Progenitor cell of endocrine pancreas (in vitro differentiated cells): ENCODE measurements around the gene ZNF701. TPM values are rescaled to one million over a fixed set of nuclear protein-coding genes. Genes with fewer than 3 reads are reported as not detected.
"Not testable (repeated sequence)": the region's sequence is repeated elsewhere in the genome, so short reads cannot be mapped to it uniquely, and the experiment has no call there.

ENCODE experiments used
- DNase-seq: peaks from one replicate; pipeline ENCODE4 v3.0.0; 2021; ENCODE audit warnings: low spot score; ENCODE audit not compliant: unreplicated experiment
- H3K27ac Mint-ChIP-seq: 2 replicates; pipeline ENCODE4 v1.8.0; 2021; ENCODE audit warnings: mild to moderate bottlenecking, moderate library complexity, mixed read lengths
- H3K27me3 Mint-ChIP-seq: 2 replicates; pipeline ENCODE4 v1.8.0; 2021; ENCODE audit warnings: mixed read lengths
- H3K36me3 Mint-ChIP-seq: 2 replicates; pipeline ENCODE4 v1.8.0; 2022; ENCODE audit warnings: mixed read lengths; ENCODE audit not compliant: insufficient read depth
- H3K4me1 Mint-ChIP-seq: 2 replicates; pipeline ENCODE4 v1.8.0; 2021; ENCODE audit warnings: low read depth, mixed read lengths
- H3K4me3 Mint-ChIP-seq: 2 replicates; pipeline ENCODE4 v1.8.0; 2021; ENCODE audit warnings: low read depth, mild to moderate bottlenecking, moderate library complexity, mixed read lengths
- H3K9me3 Mint-ChIP-seq: 2 replicates; pipeline ENCODE4 v1.8.0; 2021; ENCODE audit warnings: low read depth, mixed read lengths
- total RNA-seq: library from RNA; stranded (reverse); gene quantifications from 2 replicates; pipeline ENCODE4 v1.2.1, GENCODE V29; 2021
- TF ChIP-seq, protein P1 (sequence below): fragments of 200-600 bp; sonication (generic); IDR thresholded peaks from one replicate; pipeline ENCODE4 v1.5.0; 2021; ENCODE audit warnings: antibody characterized with exemption, mild to moderate bottlenecking; ENCODE audit not compliant: unreplicated experiment

ZNF701 gene
- total RNA-seq, 1 donor from 2014 or later, result 34.7 TPM

DNA sequence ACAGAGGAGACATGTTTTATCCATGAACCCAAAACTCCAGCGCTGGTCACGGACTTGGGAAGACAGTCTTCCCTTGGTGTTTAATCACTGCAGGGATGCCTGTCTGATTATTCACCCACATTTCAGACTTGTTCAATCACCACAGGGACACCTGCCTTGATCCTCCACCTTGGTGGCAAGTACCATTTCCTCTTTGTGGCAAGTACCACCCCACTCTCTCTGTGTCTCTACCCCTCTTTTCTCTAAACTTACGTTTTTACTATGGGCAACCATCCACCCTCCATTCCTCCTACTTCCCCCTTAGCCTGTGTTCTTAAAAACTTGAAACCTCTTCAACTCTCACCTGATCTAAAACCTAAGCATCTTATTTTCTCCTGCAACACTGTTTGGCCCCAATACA lies 51.3 kb downstream of the ZNF701 start:
- DNase-seq, result no peak
- no peaks in the 10 kb centered on the region for H3K4me1 Mint-ChIP-seq
- H3K4me3 Mint-ChIP-seq, result no peak overlapping the region
- H3K27ac Mint-ChIP-seq, result peak overlapping the region; percentile 8
- H3K9me3 Mint-ChIP-seq, result peaks cover 4% of the 10 kb centered on the region
- peaks cover 18% of the 10 kb centered on the region for H3K36me3 Mint-ChIP-seq
- TF ChIP-seq, protein P1, sequence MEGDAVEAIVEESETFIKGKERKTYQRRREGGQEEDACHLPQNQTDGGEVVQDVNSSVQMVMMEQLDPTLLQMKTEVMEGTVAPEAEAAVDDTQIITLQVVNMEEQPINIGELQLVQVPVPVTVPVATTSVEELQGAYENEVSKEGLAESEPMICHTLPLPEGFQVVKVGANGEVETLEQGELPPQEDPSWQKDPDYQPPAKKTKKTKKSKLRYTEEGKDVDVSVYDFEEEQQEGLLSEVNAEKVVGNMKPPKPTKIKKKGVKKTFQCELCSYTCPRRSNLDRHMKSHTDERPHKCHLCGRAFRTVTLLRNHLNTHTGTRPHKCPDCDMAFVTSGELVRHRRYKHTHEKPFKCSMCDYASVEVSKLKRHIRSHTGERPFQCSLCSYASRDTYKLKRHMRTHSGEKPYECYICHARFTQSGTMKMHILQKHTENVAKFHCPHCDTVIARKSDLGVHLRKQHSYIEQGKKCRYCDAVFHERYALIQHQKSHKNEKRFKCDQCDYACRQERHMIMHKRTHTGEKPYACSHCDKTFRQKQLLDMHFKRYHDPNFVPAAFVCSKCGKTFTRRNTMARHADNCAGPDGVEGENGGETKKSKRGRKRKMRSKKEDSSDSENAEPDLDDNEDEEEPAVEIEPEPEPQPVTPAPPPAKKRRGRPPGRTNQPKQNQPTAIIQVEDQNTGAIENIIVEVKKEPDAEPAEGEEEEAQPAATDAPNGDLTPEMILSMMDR, result no peak
- H3K27me3 Mint-ChIP-seq, result no peaks in the 10 kb centered on the region

DNA sequence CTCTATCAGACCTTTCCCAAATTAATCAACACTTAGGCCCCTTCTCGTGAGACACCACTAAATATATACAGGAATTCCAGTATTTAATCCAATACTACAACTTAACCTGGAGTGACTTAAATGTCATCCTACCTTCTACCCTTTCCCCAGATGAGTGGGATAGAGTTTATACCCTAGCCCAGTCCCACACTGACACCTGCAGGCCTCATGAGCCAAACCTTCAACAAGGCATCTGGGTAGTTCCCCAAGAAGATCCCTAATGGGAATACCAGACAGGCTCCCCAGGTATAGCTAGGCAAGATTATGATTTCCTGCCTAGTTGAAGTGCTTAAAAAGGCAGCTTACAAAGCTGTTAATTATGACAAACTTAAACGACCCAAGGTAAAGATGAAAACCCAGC lies 52.2 kb downstream of the ZNF701 start:
- H3K36me3 Mint-ChIP-seq, result peaks cover 12% of the 10 kb centered on the region
- no peaks in the 10 kb centered on the region for H3K27me3 Mint-ChIP-seq
- H3K4me1 Mint-ChIP-seq, result no peaks in the 10 kb centered on the region
- no peak for DNase-seq
- H3K9me3 Mint-ChIP-seq, result no peaks in the 10 kb centered on the region
- no peak overlapping the region for H3K4me3 Mint-ChIP-seq
- TF ChIP-seq, protein P1, result peak; percentile 41
- H3K27ac Mint-ChIP-seq, result no peak overlapping the region

DNA sequence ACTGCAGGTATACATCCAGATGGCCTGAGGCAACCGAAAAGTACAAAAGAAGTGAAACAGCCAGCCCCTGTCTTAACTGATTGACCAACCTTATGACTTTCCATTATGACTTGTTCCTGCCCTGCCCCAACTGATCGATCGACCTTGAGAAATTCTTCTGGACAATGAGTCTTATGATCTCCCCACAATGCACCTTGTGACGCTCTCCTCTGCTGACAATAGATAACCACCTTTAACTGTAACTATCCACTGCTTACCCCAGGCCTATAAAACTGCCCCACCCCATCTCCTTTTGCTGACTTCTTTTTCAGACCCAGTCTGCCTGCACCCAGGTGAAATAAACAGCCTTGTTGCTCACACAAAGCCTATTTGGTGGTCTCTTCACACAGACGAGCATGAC lies 56.8 kb downstream of the ZNF701 start:
- TF ChIP-seq, protein P1, result no peak
- peaks cover 26% of the 10 kb centered on the region for H3K36me3 Mint-ChIP-seq
- H3K4me3 Mint-ChIP-seq, result no peak overlapping the region
- H3K27ac Mint-ChIP-seq, result no peak overlapping the region
- peaks cover 5% of the 10 kb centered on the region for H3K9me3 Mint-ChIP-seq
- H3K4me1 Mint-ChIP-seq, result no peaks in the 10 kb centered on the region
- DNase-seq, result no peak
- H3K27me3 Mint-ChIP-seq, result no peaks in the 10 kb centered on the region

DNA sequence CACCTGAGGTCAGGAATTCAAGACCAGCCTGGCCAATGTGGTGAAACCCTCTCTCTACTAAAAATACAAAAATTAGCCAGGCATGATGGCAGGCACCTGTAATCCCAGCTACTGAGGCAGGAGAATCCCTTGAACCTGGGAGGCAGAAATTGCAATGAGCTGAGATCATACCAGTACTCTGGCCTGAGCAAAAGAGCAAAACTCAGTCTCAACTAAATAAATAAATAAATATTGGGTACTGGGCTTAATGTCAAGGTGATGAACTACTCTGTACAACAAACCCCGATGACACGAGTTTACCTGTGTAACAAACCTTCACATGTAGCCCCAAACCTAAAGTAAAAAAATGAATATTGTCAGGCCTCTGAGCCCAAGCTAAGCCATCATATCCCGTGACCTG lies 57.4 kb downstream of the ZNF701 start:
- not testable (repeated sequence) for H3K4me1 Mint-ChIP-seq, H3K9me3 Mint-ChIP-seq, DNase-seq, H3K27ac Mint-ChIP-seq, H3K27me3 Mint-ChIP-seq, H3K4me3 Mint-ChIP-seq
- peaks cover 23% of the 10 kb centered on the region for H3K36me3 Mint-ChIP-seq

DNA sequence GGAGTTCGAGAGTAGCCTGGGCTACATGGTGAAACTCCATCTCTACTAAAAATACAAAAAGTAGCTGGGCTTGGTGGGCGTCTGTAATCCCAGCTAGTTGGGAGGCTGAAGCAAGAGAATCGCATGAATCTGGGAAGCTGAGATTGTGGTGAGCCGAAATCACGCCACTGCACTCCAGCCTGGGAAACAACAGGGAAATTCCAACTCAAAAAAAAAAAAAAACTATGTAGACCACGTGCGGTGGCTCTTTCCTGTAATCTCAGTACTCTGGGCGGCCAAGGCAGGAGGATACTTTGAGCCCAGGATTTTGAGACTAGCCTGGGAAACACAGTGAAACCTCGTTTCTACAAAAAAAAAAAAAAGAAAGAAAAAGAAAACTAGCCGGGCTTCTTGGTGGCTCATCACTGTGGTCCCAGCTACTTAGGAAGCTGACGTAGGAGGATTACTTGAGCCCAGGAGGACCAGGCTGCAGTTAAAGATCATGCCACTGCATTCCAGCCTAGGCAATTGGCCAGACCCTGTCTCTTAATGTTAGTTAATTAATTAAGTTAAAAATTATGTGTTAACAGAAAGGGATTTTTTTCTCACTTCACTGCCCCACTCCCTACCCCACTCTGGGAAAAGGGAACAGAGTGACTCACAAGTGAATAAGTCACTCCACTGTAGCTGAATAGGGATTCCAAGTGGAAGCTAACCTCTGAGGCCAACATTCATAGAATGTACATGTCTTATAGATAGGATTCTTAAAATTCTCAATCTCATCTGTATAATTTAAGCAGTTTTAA lies 65.9 kb downstream of the ZNF701 start:
- H3K4me1 Mint-ChIP-seq, result peaks cover 20% of the 10 kb centered on the region
- DNase-seq, result no peak
- no peaks in the 10 kb centered on the region for H3K27me3 Mint-ChIP-seq
- H3K27ac Mint-ChIP-seq, result no peak overlapping the region
- no peaks in the 10 kb centered on the region for H3K9me3 Mint-ChIP-seq
- peak overlapping the region; percentile 94 for H3K4me3 Mint-ChIP-seq
- TF ChIP-seq, protein P1, result no peak
- H3K36me3 Mint-ChIP-seq, result peaks cover 8% of the 10 kb centered on the region

Other genes with a start within 250 kb of the ZNF701 start
- gene ZNF610, start 234.0 kb upstream of the ZNF701 start, total RNA-seq, result 24.8 and 27.1 TPM in 2 replicates
- gene ZNF880, start 200.4 kb upstream of the ZNF701 start, total RNA-seq, result 34.1 and 36.7 TPM in 2 replicates
- gene ZNF528, start 172.4 kb upstream of the ZNF701 start, total RNA-seq, result 42.8 and 44.5 TPM in 2 replicates
- 0.22 and 0.49 TPM in 2 replicates for gene ZNF534, start 141.1 kb upstream of the ZNF701 start, total RNA-seq
- 2.8 and 3.0 TPM in 2 replicates for gene ZNF578, start 116.7 kb upstream of the ZNF701 start, total RNA-seq
- 38.6 and 41.6 TPM in 2 replicates for gene ZNF808, start 42.6 kb upstream of the ZNF701 start, total RNA-seq
- 72.1 and 79.7 TPM in 2 replicates for gene ZNF83, start 68.1 kb downstream of the ZNF701 start, total RNA-seq
- 42.9 and 47.3 TPM in 2 replicates for gene ZNF611, start 164.8 kb downstream of the ZNF701 start, total RNA-seq
- 22.5 and 23.1 TPM in 2 replicates for gene ZNF600, start 216.5 kb downstream of the ZNF701 start, total RNA-seq